A673 (cell line): ENCODE results near the gene EQTN. TPM values are rescaled to one million over a fixed set of nuclear protein-coding genes. Genes with fewer than 3 reads are reported as not detected.

Experiments used
- BruUV-seq: library from RNA; stranded (reverse); fragments of 400-500 nt; replicated peaks from 2 replicates; lab custom pipeline; 2021; lab: Mats Ljungman, UMichigan
- CTCF ChIA-PET: fragments of 300-600 bp; sonication (Branson Sonifier 250); formaldehyde crosslinking; loops from one replicate; lab custom pipeline; 2022; ENCODE audit warnings: antibody characterized with exemption; lab: Charles Lee
- POLR2A ChIA-PET: fragments of 300-600 bp; sonication (Branson Sonifier 250); formaldehyde crosslinking; loops from one replicate; lab custom pipeline; 2022; ENCODE audit warnings: antibody characterized with exemption; ENCODE audit not compliant: low non-redundant PET; lab: Charles Lee
- DNase-seq: peaks from one replicate; pipeline ENCODE4 v3.0.0-alpha.2; 2015; ENCODE audit warnings: low spot score
- H3K27ac ChIP-seq: fragments of 200-600 bp; sonication (generic); 2 replicates; pipeline ENCODE4 v1.5.1; 2016; ENCODE audit warnings: mixed run types, low read depth, mild to moderate bottlenecking, mixed read lengths, antibody characterized with exemption, low read length; ENCODE audit not compliant: poor library complexity, severe bottlenecking
- H3K27me3 ChIP-seq: fragments of 200-600 bp; sonication (generic); replicated peaks from 2 replicates; pipeline ENCODE4 v1.6.1; 2017; ENCODE audit warnings: mixed run types, low read depth, mild to moderate bottlenecking, mixed read lengths, antibody characterized with exemption, low read length; ENCODE audit not compliant: insufficient read depth, poor library complexity
- H3K36me3 ChIP-seq: fragments of 200-600 bp; sonication (generic); 2 replicates; pipeline ENCODE4 v1.6.1; 2016; ENCODE audit warnings: mixed run types, mild to moderate bottlenecking, mixed read lengths, antibody characterized with exemption, low read length; ENCODE audit not compliant: insufficient read depth, poor library complexity, severe bottlenecking
- H3K4me1 ChIP-seq: fragments of 200-600 bp; sonication (generic); 2 replicates; pipeline ENCODE4 v1.6.1; 2017; ENCODE audit warnings: mixed run types, mild to moderate bottlenecking, mixed read lengths, antibody characterized with exemption, low read length; ENCODE audit not compliant: insufficient read depth, poor library complexity, severe bottlenecking
- H3K4me3 ChIP-seq: fragments of 200-600 bp; sonication (generic); 2 replicates; pipeline ENCODE4 v1.5.1; 2016; ENCODE audit warnings: low read depth, mixed run types, mild to moderate bottlenecking, mixed read lengths, low read length; ENCODE audit not compliant: poor library complexity, severe bottlenecking
- H3K9me3 ChIP-seq: fragments of 200-600 bp; sonication (generic); 2 replicates; pipeline ENCODE4 v1.6.1; 2016; ENCODE audit warnings: mixed run types, low read depth, mild to moderate bottlenecking, mixed read lengths, antibody characterized with exemption, low read length; ENCODE audit not compliant: poor library complexity, severe bottlenecking
- EZH2 ChIP-seq: fragments of 200-600 bp; sonication (generic); IDR thresholded peaks from 2 replicates; pipeline ENCODE4 v1.6.1; 2017; ENCODE audit warnings: borderline replicate concordance, low read depth, mild to moderate bottlenecking, mixed read lengths, antibody characterized with exemption, low read length; ENCODE audit not compliant: poor library complexity, severe bottlenecking
- intact Hi-C: fragments of 100-400 bp; cut with micrococcal nuclease; formaldehyde crosslinking; loops from one replicate; pipeline ENCODE4 v1.10.0; 2022; ENCODE audit not compliant: unreplicated experiment
- total RNA-seq: library from RNA; stranded (reverse); gene quantifications from 2 replicates; pipeline ENCODE4 v1.2.3, GENCODE V29; 2021
- TF ChIP-seq, protein P1 (sequence below): fragments of 300-800, 200-600 bp; sonication (generic); conservative IDR thresholded peaks from 2 replicates; pipeline ENCODE4 v1.5.1; 2017; ENCODE audit warnings: low read depth, mild to moderate bottlenecking, antibody characterized with exemption, low read length, moderate library complexity, mixed read lengths

EQTN gene
- total RNA-seq, 1 experiment from 2014 or later = not detected

DNA sequence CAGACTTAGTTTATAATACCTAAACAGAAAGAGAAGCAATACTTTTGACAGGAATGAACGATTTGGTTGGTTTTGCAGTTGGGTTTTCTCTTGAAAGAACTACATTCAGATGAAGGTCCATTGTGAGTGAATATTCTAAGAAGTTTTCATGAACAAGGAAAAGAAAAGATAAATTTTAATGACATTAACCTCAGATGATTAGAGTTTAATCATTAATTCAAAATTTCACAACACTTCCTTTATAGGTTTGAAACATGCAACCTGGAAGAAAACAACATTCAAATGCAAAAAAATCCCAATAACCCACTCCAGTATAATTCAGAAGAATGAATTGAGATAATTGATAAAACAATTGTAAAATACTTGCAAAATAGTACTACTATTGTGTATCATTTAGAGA, 23.8 kb downstream of the EQTN start:
- intact Hi-C loops = no loop called here
- TF ChIP-seq, protein P1, sequence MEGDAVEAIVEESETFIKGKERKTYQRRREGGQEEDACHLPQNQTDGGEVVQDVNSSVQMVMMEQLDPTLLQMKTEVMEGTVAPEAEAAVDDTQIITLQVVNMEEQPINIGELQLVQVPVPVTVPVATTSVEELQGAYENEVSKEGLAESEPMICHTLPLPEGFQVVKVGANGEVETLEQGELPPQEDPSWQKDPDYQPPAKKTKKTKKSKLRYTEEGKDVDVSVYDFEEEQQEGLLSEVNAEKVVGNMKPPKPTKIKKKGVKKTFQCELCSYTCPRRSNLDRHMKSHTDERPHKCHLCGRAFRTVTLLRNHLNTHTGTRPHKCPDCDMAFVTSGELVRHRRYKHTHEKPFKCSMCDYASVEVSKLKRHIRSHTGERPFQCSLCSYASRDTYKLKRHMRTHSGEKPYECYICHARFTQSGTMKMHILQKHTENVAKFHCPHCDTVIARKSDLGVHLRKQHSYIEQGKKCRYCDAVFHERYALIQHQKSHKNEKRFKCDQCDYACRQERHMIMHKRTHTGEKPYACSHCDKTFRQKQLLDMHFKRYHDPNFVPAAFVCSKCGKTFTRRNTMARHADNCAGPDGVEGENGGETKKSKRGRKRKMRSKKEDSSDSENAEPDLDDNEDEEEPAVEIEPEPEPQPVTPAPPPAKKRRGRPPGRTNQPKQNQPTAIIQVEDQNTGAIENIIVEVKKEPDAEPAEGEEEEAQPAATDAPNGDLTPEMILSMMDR = no peak
- TF ChIP-seq EZH2 = no peak
- Histone ChIP-seq H3K4me3 (no peak overlapping the region), H3K27ac (no peak overlapping the region), H3K9me3 (no peaks in the 10 kb centered on the region), H3K36me3 (no peaks in the 10 kb centered on the region), H3K4me1 (no peaks in the 10 kb centered on the region), H3K27me3 (no peaks in the 10 kb centered on the region)
- ChIA-PET CTCF (no interaction called here), POLR2A (no interaction called here)
- no TSS peak for BruUV-seq
- DNase-seq = no peak

DNA sequence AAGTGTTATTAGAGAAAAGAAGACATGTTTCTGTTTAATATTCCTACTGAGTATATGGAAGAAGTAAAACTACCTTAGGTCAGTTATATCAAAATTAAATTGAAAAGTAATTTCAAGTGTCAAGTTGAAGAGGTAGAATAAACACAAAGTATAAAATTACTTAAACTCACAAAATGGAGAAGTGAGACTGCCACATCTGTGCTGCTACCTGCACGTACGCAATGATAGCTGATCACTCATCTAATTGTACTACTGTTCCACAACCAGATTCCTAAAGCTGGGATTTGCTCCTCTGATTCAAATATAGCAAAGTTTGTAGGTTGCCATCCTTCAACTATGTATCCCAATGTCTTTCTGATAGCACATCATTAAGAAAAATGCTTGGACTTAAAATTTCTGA, 24.8 kb downstream of the EQTN start:
- no peak overlapping the region for H3K4me3 ChIP-seq
- H3K36me3 ChIP-seq = no peaks in the 10 kb centered on the region
- no TSS peak for BruUV-seq
- H3K27ac ChIP-seq = no peak overlapping the region
- no peak for DNase-seq
- intact Hi-C loops = no loop called here
- no peaks in the 10 kb centered on the region for H3K27me3 ChIP-seq
- POLR2A ChIA-PET = no interaction called here
- H3K4me1 ChIP-seq = no peaks in the 10 kb centered on the region
- H3K9me3 ChIP-seq = no peaks in the 10 kb centered on the region
- TF ChIP-seq, protein P1 = no peak
- no peak for TF ChIP-seq EZH2
- CTCF ChIA-PET = no interaction called here

DNA sequence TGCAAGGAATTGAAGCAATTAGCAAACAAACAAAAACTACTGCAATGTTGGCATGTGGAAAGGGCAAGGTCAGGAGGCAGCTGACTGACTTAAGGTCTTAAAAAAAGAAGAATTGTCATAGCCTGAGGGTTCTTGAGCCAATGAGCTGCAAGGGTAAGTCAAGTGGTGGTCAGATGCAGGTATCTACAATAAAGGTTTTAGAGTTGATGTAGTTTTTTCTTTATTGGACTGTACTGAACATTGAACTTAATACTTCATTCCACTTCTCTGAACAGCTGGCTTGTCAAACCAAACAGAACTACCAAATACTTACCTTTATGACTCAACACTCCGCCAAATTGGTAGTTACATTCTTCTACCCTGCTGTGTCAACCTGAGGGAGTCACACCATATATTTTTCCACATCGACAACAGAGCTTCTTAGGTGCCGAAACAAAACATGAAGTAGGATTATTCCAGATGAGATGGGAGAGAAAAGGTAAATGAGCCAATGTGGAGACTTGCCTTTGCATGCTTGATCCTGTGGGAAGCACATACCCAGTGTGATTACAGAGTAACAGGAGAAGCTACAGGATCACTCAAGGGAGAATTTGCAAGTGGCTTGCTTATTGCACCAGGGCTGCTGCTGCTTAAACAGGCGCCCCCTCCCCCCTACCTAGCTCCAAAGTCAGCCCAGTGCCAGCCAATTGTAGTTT, 35.3 kb downstream of the EQTN start:
- Histone ChIP-seq H3K36me3 (no peaks in the 10 kb centered on the region), H3K9me3 (no peaks in the 10 kb centered on the region), H3K4me1 (no peaks in the 10 kb centered on the region), H3K4me3 (no peak overlapping the region), H3K27me3 (no peaks in the 10 kb centered on the region), H3K27ac (no peak overlapping the region)
- POLR2A ChIA-PET = interaction anchor here (0.5 kb wide), 1 partner anchor 56 kb away, joined by 4 read pairs; no protein-coding TSS in a partner anchor
- intact Hi-C loops = no loop called here
- no peak for DNase-seq
- no TSS peak for BruUV-seq
- CTCF ChIA-PET = no interaction called here
- TF ChIP-seq, protein P1 = no peak
